Right hindlimb (tissue), 1 donor: ENCODE measurements around the gene PTPRM.

Experiments
- DNase-seq: peaks from one replicate; pipeline ENCODE4 v3.0.0-alpha.2; 2018

PTPRM gene

DNA sequence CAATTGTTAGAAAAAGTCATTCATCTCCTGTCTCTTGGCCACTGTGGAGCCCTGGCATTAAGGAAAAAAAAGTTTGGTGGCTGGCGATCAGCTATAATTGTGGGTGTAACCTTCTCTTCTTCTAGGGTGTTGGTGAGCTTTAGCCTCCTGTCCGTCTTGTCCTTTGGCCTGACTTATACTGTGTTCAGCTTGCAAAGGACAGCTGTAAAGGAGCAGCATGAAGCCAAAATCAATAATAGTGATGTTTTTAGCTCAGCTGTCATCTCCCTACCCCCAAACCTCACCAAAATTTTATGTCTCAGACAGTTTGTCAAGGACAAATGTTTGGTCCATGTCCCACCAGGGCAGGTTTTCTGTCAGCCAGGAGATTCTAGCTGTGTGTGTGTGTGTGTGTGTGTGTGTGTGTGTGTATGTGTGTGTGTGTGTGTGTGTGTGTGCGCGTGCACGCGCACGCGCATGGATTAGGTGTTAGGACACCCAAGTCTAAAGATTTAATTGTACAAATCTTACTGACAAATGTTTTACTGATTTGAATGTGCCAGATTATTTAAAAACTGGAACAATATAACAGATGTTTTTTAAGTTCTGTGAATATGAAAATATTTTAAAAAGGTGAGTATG is 109.2 kb downstream of the PTPRM start:
- DNase-seq, result no peak

DNA sequence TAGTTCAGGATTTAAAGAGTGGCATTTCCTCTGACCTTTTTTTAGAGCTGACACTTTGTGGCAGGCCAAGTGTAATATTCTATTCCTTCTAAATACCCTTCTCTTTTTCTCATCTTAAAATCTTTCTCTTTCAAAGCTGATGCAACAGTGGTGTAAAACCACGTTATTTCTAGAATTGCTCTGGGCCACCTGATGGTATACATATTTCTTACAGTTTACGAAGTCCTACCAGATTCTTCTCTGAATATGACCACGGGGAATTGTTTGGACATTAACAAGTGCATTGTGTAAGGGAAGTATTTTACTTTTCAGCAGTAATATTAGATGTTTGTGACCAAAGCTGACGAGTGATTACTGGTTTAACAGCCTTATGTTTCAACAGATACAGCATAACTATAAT is 109.9 kb downstream of the PTPRM start:
- DNase-seq, result no peak

- DNase-seq, result no peak
Measured at GRCh38 chr18:7677424-7677823, 110.3 kb downstream of the PTPRM start.

- no peak for DNase-seq
Measured at GRCh38 chr18:7678389-7678788, 111.3 kb downstream of the PTPRM start.

GRCh38 chr18:7678801-7679200 is 111.7 kb downstream of the PTPRM start:
- no peak for DNase-seq

- no peak for DNase-seq
Measured at GRCh38 chr18:7681298-7681697, 114.2 kb downstream of the PTPRM start.

- no peak for DNase-seq
Measured at GRCh38 chr18:7682321-7682720, 115.2 kb downstream of the PTPRM start.

- no peak for DNase-seq
Measured at GRCh38 chr18:7683753-7684152, 116.6 kb downstream of the PTPRM start.

- no peak for DNase-seq
Measured at GRCh38 chr18:7684357-7684756, 117.2 kb downstream of the PTPRM start.

DNA sequence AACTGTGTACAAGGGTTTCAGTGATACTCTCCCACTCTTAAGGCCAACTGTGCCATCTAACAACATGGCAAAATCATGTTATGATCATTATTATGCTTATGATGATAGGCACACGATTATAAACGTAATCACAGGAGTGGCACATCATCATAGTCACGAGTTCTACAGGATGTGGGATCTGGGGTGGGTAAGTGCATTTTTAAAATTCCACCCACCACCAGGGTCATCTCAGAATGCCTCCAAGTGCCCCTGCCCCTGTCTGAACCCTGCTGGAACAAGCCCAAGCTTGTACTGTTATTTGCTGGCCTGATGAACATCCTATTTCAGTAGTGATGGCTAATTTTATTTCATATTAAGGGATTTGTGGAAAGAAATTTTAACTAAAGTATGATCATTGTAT is 117.8 kb downstream of the PTPRM start:
- DNase-seq, result no peak

DNA sequence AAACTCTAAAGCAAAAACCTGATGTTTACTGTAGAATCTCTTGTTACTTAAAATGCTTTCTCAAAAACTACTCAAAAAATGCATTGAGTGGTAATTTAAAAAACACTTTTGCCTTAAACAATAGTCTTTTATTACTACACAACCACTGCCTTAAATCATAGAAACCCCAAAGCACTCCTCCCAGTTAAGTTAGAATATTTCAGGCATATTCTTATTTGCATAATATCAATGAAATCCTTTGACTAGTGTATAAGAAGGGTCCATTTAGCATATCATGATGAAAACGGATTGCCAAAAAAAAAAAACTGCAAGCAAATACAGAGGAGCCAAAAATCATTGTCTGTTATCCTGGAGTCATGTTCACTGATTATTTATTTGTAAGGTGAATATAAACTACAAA is 119.2 kb downstream of the PTPRM start:
- no peak for DNase-seq

DNA sequence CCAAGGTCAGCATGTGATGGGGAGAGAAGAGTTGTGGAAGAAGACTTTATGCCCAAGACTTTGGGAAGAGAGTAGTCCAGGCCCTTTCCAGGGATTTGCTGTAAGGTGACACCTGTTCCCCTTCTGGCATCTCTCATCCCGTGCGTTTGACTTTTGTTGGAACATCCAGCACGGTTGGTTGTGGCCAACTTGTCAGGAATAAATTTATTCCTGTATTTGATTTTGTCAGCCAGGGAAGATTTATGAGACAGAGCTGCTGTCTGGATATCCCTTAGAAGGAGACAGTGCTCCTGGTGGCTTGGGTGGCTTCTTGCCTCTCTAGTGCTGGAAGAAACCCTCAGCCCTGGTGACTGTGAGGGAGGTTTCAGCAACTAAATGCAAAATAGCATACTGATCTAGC is 121.5 kb downstream of the PTPRM start:
- no peak for DNase-seq

DNA sequence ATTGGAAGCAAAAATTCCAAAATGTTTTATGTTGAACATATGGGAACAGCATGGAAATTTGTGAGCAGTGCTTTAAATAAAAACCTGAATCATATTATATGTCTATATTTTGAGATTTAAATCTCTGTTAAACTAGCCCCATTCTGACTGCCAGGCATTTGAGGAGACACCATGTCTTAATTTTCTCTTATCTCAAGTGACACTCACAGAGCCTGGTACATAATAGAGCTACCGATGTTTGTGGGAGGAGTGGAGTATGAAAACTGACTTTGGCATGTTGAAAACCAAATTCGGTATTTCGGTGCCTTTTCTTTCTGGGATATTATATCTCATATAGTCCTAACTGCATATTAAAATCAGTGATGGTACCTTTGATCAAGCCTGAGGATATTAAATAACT is 124.1 kb downstream of the PTPRM start:
- no peak for DNase-seq

GRCh38 chr18:7696780-7697179 is 129.7 kb downstream of the PTPRM start:
- DNase-seq, result no peak

DNA sequence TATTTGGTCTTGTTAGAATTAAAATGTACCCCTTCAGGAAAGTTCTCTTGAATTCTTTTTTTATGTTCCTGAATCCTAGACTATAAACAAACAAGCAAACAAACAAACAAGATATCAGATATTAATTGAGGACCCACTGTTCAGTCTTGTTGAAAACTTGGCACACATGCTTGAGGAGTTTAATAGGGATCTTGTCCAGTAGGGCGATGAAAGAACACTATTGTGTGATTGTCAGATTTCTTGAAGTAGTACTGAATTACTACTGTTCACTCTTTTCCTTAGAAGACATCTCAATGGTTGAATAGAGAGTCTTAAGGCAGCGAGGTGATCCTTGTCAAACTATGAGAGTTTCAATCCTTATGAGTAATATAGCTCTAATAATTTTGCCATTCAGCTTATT is 130.2 kb downstream of the PTPRM start:
- DNase-seq, result no peak

DNA sequence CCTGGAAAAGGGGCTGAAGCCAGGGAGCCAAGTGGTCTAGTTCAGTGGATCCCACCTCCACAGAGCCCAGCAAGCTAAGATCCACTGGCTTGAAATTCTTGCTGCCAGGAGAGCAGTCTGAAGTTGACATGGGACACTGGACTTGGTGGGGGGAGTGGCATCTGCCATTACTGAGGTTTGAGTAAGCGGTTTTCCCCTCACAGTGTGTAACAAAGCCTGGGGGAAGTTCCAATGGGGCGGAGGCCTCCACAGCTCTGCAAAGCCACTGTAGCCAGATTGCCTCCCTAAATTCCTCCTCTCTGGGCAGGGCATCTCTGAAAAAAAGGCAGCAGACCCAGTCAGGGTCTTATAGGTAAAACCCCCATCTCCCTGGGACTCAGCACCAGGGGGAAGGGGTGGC is 144.4 kb downstream of the PTPRM start:
- DNase-seq, result no peak

DNA sequence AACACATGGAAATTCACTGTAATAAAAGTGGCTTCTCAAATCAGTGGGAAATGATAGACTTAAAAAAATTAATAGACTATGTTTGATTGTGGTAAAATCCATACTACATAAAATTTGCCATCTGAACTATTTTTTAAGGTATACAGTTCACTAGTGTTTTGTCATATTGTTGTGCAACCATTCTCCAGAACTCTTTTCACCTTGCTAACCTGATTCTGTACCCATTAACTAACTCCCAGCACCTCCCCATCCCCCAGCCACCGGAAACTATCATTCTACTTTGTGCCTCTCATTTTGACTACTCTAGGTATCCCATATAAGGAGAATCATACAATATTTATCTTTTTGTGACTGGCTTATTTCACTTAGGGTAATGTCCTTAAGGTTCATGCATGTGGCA is 153.3 kb downstream of the PTPRM start:
- DNase-seq, result no peak

DNA sequence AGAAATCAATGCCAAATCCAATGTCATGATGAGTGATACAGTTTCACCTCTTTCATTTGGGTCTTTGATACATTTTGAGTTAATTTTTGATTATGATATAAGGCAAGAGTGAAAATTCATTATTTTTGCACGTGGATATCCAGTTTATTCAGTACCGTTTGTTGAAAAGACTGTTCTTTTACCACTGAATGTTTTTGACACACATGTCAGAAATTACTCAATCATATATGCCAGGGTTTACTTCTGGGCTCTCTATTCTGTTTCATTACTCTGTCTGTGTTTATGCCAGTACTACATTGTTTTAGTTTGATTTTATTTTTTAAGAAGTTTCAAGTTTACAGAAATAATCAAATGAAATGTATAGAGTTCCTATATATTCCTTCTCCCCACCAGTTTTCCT is 154.4 kb downstream of the PTPRM start:
- DNase-seq, result no peak

- DNase-seq, result no peak
Measured at GRCh38 chr18:7722955-7723354, 155.8 kb downstream of the PTPRM start.

DNA sequence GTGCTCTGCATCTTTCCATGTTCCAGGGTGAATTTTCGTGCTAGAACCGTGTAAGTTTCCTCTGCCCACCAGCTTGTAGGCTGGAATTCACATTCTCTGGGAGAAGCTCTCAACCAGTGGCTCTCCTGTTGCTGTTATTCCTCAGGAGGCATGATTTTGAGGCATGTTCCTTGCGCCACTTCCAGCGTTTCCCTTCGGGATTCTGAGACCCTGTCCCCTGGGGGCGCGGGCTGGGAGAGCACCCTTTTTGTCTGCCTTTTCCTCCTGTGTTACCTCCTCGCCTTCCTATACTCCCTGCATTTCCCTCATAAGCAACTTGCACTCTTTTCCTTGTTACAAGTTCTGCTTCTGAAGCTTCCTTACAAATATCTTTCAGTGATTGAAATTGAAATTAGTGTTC is 156.4 kb downstream of the PTPRM start:
- DNase-seq, result no peak

DNA sequence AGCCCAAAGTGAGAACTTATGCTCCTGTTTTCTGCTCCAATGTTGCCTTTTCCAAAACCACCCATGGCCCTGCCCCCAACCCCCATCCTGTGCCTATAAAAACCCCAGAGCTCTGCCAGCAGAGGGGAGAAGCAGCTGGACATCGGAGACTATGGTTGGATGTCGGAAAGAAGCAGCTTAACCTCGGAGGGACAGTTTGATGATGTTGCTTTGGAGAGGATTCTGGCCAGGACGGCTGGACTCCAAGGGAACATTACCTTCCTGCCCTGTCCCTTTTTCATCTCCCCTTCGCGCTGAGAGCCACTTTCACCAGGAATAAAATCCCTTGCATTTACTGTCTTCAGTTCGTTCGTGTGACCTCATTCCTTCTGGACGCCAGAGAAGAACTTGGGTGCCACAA is 158.4 kb downstream of the PTPRM start:
- DNase-seq, result no peak

DNA sequence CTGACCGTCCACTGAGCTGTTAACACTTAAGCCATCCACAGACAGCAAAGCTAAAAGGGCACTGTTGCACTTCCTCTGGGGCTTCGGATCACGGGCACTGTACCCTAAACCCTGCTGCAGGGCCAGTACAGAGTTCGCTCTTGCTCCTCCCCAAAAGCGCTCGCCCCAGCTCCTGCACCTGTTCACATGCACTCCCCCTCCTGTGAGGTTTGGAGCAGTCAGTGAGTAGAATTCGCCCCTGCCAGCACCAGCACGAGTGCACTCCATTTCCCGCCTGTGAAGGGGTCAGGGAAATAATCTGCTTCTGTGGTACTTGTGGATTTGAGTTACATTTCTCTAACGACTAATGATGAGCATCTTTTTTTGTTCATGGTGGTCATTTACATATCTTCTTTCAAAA is 158.8 kb downstream of the PTPRM start:
- no peak for DNase-seq

GRCh38 chr18:7726522-7726921 is 159.4 kb downstream of the PTPRM start:
- no peak for DNase-seq

GRCh38 chr18:7727361-7728076 is 160.4 kb downstream of the PTPRM start:
- DNase-seq, result no peak

- no peak for DNase-seq
Measured at GRCh38 chr18:7728297-7728696, 161.2 kb downstream of the PTPRM start.
